ENCODE data around the gene GPR6.

GPR6 gene

GRCh38 chr6:109978174-109979032 lies at the start of gene GPR6:
GPR6 (plus strand) TSS chr6:109978311; CDS start chr6:109979113, 802 bp downstream.
- DNase-seq: peak; percentile 47

DNA sequence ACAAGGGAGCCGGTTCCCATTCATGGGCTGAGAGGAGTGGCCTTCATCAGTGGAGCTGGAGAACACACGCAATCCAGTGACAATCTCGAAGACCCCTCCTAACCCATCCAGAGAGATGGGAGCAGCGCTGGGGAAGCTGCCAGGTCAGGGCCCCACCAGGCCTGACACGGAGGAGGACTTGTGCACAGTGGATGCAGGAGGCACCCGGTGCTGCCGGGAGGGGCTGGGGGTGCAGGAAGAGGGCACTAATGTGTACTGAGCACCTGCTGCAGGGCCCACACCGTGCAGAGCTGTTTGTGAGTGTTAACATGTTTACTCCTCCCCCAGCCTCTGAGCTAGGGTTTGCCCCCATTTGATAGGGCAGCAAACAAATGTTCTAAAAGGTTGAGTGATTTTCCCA lies 43.8 kb upstream of the GPR6 start:
- no peak for DNase-seq

DNA sequence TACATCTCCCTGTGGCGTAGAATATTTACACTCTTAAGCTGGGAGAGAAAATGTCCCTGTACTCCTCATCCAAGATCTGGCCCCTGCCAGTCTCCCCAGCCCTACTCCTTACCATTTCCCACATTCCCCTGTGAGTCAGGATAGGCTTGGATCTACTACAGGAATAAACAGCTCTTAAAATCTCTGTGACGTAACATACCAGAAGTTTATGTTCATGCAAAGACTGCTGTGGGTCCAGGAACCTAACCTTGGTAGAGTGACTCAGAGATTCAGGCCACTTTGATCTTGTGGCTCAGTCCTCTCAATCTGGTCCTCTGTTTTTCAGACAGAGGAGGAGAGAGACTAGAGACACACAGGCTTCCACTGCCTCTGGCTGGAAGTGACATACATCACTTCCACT lies 38.5 kb upstream of the GPR6 start:
- DNase-seq: no peak

DNA sequence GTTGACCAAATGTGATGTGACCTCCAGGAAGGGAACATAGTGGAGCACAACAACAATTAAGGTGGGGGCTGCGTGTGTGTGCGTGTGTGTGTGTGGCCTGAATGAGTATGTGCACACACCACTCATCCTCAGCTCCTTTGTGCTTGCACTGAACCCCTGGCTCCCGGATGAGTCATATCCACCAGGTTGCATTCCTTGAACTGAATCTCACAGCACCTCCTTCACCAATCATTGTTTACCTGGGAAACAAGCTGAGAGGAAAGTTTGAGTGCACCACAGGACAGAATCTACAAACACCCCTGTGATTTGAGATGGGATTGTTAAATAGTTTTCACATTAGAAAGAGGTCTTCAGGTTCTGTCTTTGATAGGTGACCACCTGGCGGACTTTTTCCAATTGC lies 33.7 kb upstream of the GPR6 start:
- no peak for DNase-seq

DNA sequence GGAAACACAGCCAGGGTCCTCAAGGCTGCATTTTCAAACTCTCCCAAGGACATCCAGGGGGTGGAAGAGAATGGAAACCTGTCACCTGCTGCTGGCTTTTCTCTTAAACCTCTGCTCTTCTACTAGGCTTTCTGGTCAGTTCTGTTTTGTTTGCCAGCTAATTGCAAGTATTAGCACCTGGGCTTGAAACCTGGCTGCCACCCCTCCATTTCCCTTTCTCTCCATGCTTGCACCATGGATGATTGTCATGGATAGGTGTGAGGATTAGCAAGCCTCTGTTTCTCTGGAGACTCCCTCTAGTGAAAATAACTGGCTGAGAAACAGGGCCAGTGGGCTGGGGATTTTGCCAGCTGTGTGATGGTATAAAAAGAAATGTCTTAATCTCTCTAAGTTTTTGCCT lies 33.0 kb upstream of the GPR6 start:
- no peak for DNase-seq

GRCh38 chr6:109946979-109947378 lies 31.1 kb upstream of the GPR6 start:
- DNase-seq: no peak

DNA sequence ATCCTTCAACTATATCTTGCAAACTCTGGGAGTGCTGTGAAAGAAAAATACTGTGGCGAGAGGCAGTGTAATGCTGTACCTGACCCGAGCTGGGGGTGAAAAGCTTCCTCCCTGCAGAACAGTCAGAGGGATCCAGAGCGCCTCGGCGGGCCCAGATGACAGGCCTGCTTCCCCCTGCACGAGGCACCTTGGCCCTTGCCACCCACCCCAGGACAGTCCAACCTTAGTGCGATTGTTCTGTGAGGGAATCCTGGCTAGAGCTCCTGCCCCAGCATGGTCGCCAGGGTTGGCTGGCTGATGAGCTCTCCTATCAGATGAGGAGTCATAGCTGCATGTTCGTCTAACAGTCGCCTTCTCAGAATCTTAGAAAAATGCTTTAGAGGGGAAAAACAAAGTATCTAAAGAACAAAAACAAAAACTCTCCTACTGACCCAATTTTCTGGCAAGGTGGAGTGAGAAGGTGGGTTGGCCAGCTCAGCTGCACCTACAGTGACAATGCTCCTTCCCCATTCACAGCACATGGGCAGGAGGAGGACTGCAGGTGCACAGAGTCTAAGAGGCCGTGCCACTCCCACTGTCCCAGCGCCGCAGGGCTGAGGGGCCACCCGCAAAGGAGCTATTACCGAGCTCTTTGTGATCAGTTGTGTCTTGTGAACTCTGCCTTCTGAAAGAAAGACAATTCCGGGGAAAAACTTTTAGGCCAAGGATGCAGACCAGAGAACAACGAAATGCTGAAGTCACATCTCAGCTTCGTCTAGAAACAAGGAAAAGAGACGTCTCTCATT lies 28.6 kb upstream of the GPR6 start:
- DNase-seq: no peak

DNA sequence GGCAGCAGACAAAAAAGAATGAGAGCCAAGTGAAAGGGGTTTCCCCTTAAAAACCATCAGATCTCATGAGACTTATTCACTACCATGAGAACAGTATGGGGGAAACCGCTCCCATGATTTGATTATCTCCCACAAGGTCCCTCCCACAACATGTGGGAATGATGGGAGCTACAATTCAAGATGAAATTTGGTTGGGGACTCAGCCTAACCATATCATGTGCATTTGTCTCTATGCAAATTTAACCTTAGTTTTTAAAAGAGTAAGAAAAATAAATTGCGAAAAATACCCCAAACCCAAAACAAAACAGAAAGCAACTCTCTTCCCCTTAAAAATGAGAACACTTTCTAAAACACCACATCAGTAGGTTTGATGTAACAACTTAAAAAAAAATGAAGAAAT lies 22.6 kb upstream of the GPR6 start:
- DNase-seq: no peak

GRCh38 chr6:109958626-109959025 lies 19.5 kb upstream of the GPR6 start:
- DNase-seq: no peak

DNA sequence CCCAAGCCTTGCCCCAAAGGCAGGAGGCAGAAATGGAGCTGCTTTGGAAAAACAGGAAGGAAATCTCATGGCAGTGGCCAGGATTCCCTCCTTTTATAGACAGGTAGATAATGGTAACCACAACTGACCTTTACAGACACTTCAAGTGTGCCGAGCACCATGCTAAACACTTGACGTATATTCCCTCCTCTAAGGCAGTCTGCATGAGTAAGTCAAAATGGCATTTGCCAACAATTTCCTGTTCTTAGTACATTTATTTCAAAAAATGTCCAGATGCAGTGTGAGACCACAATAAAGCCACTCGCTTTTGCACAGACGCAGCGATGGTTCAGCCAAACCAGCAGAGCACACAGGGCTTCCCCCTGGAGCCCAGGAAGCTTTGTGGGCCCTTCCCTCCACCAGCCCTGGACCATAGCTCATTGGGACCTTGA lies 16.5 kb upstream of the GPR6 start:
- no peak for DNase-seq

- no peak for DNase-seq
Observed at GRCh38 chr6:109962271-109962670, 15.8 kb upstream of the GPR6 start.

GRCh38 chr6:109963598-109964170 lies 14.4 kb upstream of the GPR6 start:
- no peak for DNase-seq

DNA sequence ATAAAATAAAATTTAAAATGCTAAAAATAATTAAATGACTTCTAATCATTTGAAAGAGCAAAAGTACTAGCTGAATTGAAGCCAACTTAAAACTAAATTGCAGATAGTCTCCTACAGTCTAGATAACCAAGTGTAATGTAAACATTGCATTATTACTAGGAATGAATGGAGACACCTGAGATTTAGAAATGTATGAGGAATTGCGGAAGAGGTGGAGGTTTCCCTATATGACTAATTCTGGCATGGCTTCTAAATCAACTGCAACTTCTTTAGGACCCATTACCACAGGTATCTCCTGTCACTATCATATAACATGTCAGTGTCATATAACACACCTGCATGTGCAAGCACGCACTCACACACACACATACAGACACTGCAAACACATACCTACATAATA lies 13.2 kb upstream of the GPR6 start:
- no peak for DNase-seq

DNA sequence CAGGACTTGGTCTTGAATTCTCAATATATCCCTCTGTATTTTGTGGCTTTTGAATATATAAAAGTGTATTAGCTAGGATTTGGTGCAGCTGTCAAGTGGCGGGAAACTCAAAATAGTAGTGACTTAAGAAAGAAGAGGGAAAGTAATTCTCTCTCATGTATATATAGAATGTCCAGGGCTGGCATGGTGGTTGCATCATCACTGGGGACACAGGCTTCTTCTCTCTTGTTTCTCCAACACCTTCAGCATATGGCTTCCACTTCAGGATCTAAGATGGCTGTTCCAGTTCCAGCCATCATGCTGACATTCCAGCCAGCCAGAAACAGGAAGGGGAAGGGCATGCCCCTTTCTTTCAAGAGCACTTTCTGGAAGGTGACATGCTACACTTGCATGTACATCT lies 11.8 kb upstream of the GPR6 start:
- no peak for DNase-seq

DNA sequence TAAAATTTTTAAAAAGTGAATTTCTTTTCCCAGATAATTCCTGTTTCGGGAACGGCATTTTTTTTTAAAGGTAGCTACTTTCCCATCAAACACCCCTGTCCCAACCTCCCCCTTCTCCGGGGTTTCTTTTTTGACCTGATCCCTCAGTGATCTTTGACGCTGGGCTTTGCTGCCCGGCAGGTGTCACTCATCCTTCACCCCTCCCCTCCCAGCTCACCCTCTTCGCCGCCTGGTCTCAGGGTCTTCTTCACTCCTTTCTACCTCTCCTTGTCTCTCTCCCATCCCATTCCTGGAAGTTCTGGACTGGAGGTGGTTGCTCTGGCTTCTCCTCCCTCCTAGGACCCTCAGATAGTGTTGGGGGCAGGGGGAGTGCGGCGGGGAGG lies 329 bp upstream of the GPR6 start:
- DNase-seq: no peak

GRCh38 chr6:109979033-109979921 lies 1.2 kb downstream of the GPR6 start:
- no peak for DNase-seq

DNA sequence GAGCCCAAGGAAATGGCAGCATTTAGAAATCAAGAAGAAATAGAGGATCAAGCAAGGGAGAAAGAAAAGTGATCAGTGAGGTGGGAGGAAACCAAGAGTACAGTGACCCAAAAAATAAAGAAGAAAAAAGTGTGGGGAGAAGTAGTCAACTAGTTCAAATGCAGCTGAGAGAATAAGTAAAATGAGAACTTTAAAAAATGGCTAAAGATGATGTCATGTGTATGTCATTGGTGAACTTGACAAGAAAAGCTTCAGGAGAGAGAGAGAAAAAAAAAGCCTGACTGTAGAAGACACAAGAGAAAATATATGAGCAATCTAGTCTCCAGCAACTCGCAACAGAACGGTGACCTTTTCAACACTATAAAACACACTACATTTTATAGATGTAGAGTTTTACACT lies 6.3 kb downstream of the GPR6 start:
- no peak for DNase-seq

GRCh38 chr6:109987196-109987595 lies 9.1 kb downstream of the GPR6 start:
- DNase-seq: no peak

DNA sequence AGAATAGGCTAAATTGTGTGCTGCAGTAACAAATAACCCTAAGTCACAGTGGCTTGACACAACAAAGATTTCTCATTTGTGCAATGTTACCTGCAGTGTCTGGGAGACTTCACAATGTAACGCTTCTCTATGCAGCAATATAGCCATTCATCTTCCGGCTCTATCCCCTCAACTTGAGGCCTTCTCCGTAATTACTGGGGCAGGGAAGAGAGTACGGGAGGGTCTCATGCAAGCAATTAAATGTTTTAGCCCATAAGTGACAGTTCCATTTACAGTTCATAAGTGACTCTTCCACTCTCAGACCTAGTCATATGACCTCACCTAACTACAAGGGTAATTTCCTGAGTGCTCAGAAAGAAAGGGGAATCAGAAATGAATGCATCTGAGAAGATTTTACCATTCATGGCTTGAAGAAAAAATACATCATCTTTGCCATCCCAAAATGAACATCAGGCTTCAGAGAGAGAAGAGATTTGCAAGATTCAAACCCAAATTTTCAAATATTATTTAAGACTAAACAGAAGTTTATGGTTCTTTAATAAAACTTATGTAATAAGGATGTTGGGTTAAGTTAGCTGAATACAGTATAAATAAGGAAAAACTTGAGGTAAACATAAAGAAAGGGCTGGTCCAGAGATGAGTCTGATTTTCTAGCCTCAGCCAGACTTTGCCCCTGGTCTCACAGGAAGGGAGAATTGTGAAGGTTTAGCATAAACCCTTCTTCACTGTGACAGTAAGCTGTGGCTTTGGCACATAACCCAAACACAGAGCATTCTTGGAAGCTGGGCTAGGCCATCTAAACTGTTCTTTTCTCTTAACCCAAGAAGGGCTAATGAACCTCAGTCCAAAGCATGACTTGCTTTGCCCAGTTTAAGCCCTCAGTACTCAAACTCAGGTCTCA lies 13.3 kb downstream of the GPR6 start:
- DNase-seq: no peak

GRCh38 chr6:109998159-109998785 lies 20.2 kb downstream of the GPR6 start:
- no peak for DNase-seq

- DNase-seq: no peak
Observed at GRCh38 chr6:109999740-110000139, 21.6 kb downstream of the GPR6 start.
